Neural progenitor cell (in vitro differentiated cells): Measurements from ENCODE around the gene RAMACL. TPM values are rescaled to one million over a fixed set of nuclear protein-coding genes. Genes with fewer than 3 reads are reported as not detected.
A peak's percentile ranks its signal among the peaks of the same experiment; 100 is the strongest.

ENCODE experiments used
- DNase-seq: peaks from one replicate; pipeline ENCODE4 v3.0.0-alpha.2; 2016; ENCODE audit warnings: low spot score
- H2AFZ ChIP-seq: fragments of 200-600 bp; sonication (generic); replicated peaks from 2 replicates; pipeline ENCODE4 v1.6.1; 2016; ENCODE audit warnings: antibody characterized with exemption
- H3F3A ChIP-seq: fragments of 200-600 bp; sonication (generic); 2 replicates; pipeline ENCODE4 v1.6.1; 2016; ENCODE audit warnings: antibody characterized with exemption, low read depth
- H3K27ac ChIP-seq: fragments of 200-600 bp; sonication (generic); 2 replicates; pipeline ENCODE4 v1.5.1; 2016; ENCODE audit warnings: mild to moderate bottlenecking
- H3K27me3 ChIP-seq: fragments of 200-600 bp; sonication (generic); 2 replicates; pipeline ENCODE4 v1.6.1; 2016; ENCODE audit warnings: mild to moderate bottlenecking, moderate library complexity
- H3K36me3 ChIP-seq: fragments of 200-600 bp; sonication (generic); 2 replicates; pipeline ENCODE4 v1.5.1; 2016
- H3K4me1 ChIP-seq: fragments of 200-600 bp; sonication (generic); 2 replicates; pipeline ENCODE4 v1.6.1; 2016; ENCODE audit warnings: mixed run types
- H3K4me2 ChIP-seq: fragments of 200-600 bp; sonication (generic); 2 replicates; pipeline ENCODE4 v1.6.1; 2016
- H3K4me3 ChIP-seq: fragments of 200-600 bp; sonication (generic); 2 replicates; pipeline ENCODE4 v1.5.1; 2016
- H3K79me2 ChIP-seq: fragments of 200-600 bp; sonication (generic); 2 replicates; pipeline ENCODE4 v1.6.1; 2016; ENCODE audit warnings: low read depth
- H3K9ac ChIP-seq: fragments of 200-600 bp; sonication (generic); 2 replicates; pipeline ENCODE4 v1.6.1; 2016
- H3K9me3 ChIP-seq: fragments of 200-600 bp; sonication (generic); 2 replicates; pipeline ENCODE4 v1.5.1; 2016; ENCODE audit warnings: low read depth
- H4K20me1 ChIP-seq: fragments of 200-600 bp; sonication (generic); 2 replicates; pipeline ENCODE4 v1.6.1; 2016; ENCODE audit warnings: low read depth
- H3K27ac Mint-ChIP-seq: 3 replicates; pipeline ENCODE4 v1.8.0; 2021; ENCODE audit warnings: mixed read lengths
- H3K27me3 Mint-ChIP-seq: 2 replicates; pipeline ENCODE4 v1.8.0; 2022; ENCODE audit warnings: low read depth, mild to moderate bottlenecking, inconsistent platforms, moderate library complexity, mixed read lengths; ENCODE audit not compliant: insufficient read depth
- H3K36me3 Mint-ChIP-seq: 3 replicates; pipeline ENCODE4 v1.8.0; 2021; ENCODE audit warnings: mixed read lengths
- H3K4me1 Mint-ChIP-seq: 3 replicates; pipeline ENCODE4 v1.8.0; 2021; ENCODE audit warnings: mixed read lengths
- H3K4me3 Mint-ChIP-seq: 3 replicates; pipeline ENCODE4 v1.8.0; 2021; ENCODE audit warnings: mild to moderate bottlenecking, moderate library complexity, mixed read lengths
- H3K9me3 Mint-ChIP-seq: 3 replicates; pipeline ENCODE4 v1.8.0; 2020; ENCODE audit warnings: mixed read lengths
- CTCF ChIP-seq: fragments of 200-600 bp; sonication (generic); IDR thresholded peaks from 2 replicates; pipeline ENCODE4 v1.5.1; 2017; ENCODE audit warnings: antibody characterized with exemption, mild to moderate bottlenecking
- EZH2 ChIP-seq: fragments of 200-600 bp; sonication (generic); IDR thresholded peaks from 2 replicates; pipeline ENCODE4 v1.6.1; 2017; ENCODE audit warnings: antibody characterized with exemption, mild to moderate bottlenecking, moderate library complexity
- EZH2phosphoT487 ChIP-seq: fragments of 200-600 bp; sonication (generic); IDR thresholded peaks from 2 replicates; pipeline ENCODE4 v1.6.1; 2017; ENCODE audit warnings: antibody characterized with exemption
- total RNA-seq: library from RNA; depleted of rRNA; stranded (reverse); fragments of >200 nt; gene quantifications from 2 replicates; pipeline ENCODE4 v1.2.3, GENCODE V29; 2015; ENCODE audit warnings: low replicate concordance

Gene RAMACL
- total RNA-seq, 1 donor from 2014 or later = 0.19 TPM

GRCh38 chr6:166597711-166598440 is 11.4 kb upstream of the RAMACL start:
- peaks cover 17% of the 10 kb centered on the region for H3K4me1 ChIP-seq
- H3K4me3 ChIP-seq = no peak overlapping the region
- peaks cover 11% of the 10 kb centered on the region for H3K9me3 Mint-ChIP-seq
- H3K36me3 ChIP-seq = no peaks in the 10 kb centered on the region
- H3K27me3 ChIP-seq = no peaks in the 10 kb centered on the region
- no peak overlapping the region for H3K4me3 Mint-ChIP-seq
- H3K27ac ChIP-seq = no peak overlapping the region
- TF ChIP-seq EZH2phosphoT487 (no peak), CTCF (no peak), EZH2 (no peak)
- H3K27ac Mint-ChIP-seq = no peak overlapping the region
- H3K79me2 ChIP-seq = peaks cover 13% of the 10 kb centered on the region
- no peak overlapping the region for H3K9ac ChIP-seq
- DNase-seq = peak; percentile 71
- no peak overlapping the region for H2AFZ ChIP-seq
- no peaks in the 10 kb centered on the region for H3K27me3 Mint-ChIP-seq
- H3K4me1 Mint-ChIP-seq = peaks cover 36% of the 10 kb centered on the region
- peaks cover 11% of the 10 kb centered on the region for H3F3A ChIP-seq
- H3K4me2 ChIP-seq = peak overlapping the region; percentile 53
- peaks cover 13% of the 10 kb centered on the region for H3K36me3 Mint-ChIP-seq
- no peaks in the 10 kb centered on the region for H3K9me3 ChIP-seq
- H4K20me1 ChIP-seq = no peaks in the 10 kb centered on the region

GRCh38 chr6:166596776-166597507 is 10.5 kb upstream of the RAMACL start:
- Histone ChIP-seq H3K36me3 (no peaks in the 10 kb centered on the region), H3K9ac (no peak overlapping the region), H3K4me3 (no peak overlapping the region), H3F3A (peaks cover 11% of the 10 kb centered on the region), H3K4me1 (peaks cover 17% of the 10 kb centered on the region), H4K20me1 (no peaks in the 10 kb centered on the region), H3K4me2 (no peak overlapping the region), H3K9me3 (no peaks in the 10 kb centered on the region), H3K27ac (no peak overlapping the region), H3K27me3 (no peaks in the 10 kb centered on the region), H3K79me2 (peaks cover 13% of the 10 kb centered on the region), H2AFZ (no peak overlapping the region)
- Mint-ChIP-seq H3K4me3 (peak overlapping the region; percentile 14), H3K4me1 (peaks cover 36% of the 10 kb centered on the region), H3K36me3 (peaks cover 5% of the 10 kb centered on the region), H3K27ac (no peak overlapping the region), H3K9me3 (peaks cover 4% of the 10 kb centered on the region), H3K27me3 (no peaks in the 10 kb centered on the region)
- no peak for DNase-seq
- TF ChIP-seq EZH2 (no peak), CTCF (no peak), EZH2phosphoT487 (no peak)

- H3K79me2 ChIP-seq = peaks cover 10% of the 10 kb centered on the region
- TF ChIP-seq CTCF (no peak), EZH2 (no peak), EZH2phosphoT487 (no peak)
Measured at GRCh38 chr6:166595949-166596348, 9.5 kb upstream of the RAMACL start.

More at GRCh38 chr6:166595949-166596348, 9.5 kb upstream of the RAMACL start:
- no peaks in the 10 kb centered on the region for H3K27me3 ChIP-seq
- H3K9ac ChIP-seq = no peak overlapping the region
- no peak overlapping the region for H3K27ac Mint-ChIP-seq
- no peak overlapping the region for H3K4me3 ChIP-seq
- H3K36me3 ChIP-seq = no peaks in the 10 kb centered on the region
- no peaks in the 10 kb centered on the region for H4K20me1 ChIP-seq
- no peaks in the 10 kb centered on the region for H3K27me3 Mint-ChIP-seq
- H3K9me3 Mint-ChIP-seq = peaks cover 2% of the 10 kb centered on the region
- no peak overlapping the region for H2AFZ ChIP-seq
- peaks cover 17% of the 10 kb centered on the region for H3K4me1 ChIP-seq
- no peak overlapping the region for H3K4me2 ChIP-seq
- H3F3A ChIP-seq = peaks cover 11% of the 10 kb centered on the region
- peaks cover 36% of the 10 kb centered on the region for H3K4me1 Mint-ChIP-seq
- no peak overlapping the region for H3K4me3 Mint-ChIP-seq
- no peak overlapping the region for H3K27ac ChIP-seq
- peaks cover 3% of the 10 kb centered on the region for H3K36me3 Mint-ChIP-seq
- H3K9me3 ChIP-seq = no peaks in the 10 kb centered on the region
- DNase-seq = no peak
